PC-9 (cell line): Measurements from ENCODE around the gene EHBP1L1.

Experiments
- EZH2 ChIP-seq: fragments of 200-600 bp; sonication (generic); IDR thresholded peaks from 2 replicates; pipeline ENCODE4 v1.8.0; 2017; ENCODE audit warnings: antibody characterized with exemption, low read depth
- TF ChIP-seq, protein P1 (sequence below): fragments of 200-600 bp; sonication (generic); conservative IDR thresholded peaks from 2 replicates; pipeline ENCODE4 v1.6.1; 2017; ENCODE audit warnings: mixed run types, antibody characterized with exemption, mild to moderate bottlenecking, moderate library complexity

DNA sequence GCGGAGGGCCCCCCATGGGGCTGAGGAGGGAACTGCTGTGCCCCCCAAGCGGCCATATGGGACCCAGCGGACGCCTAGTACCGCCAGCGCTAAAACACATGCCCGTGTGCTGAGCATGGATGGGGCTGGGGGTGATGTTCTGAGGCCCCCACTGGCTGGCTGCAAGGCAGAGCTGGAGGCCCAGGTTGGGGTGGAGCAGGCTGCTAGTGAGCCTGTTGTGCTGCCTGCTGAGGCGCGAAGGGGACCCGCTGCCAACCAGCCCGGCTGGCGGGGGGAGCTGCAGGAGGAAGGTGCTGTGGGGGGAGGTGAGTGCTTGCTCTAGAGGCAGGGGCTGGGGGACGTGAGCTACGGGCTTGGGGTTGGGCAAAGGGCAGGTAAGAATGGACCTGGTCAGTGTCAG, 42.9 kb downstream of the EHBP1L1 start:
- TF ChIP-seq, protein P1, sequence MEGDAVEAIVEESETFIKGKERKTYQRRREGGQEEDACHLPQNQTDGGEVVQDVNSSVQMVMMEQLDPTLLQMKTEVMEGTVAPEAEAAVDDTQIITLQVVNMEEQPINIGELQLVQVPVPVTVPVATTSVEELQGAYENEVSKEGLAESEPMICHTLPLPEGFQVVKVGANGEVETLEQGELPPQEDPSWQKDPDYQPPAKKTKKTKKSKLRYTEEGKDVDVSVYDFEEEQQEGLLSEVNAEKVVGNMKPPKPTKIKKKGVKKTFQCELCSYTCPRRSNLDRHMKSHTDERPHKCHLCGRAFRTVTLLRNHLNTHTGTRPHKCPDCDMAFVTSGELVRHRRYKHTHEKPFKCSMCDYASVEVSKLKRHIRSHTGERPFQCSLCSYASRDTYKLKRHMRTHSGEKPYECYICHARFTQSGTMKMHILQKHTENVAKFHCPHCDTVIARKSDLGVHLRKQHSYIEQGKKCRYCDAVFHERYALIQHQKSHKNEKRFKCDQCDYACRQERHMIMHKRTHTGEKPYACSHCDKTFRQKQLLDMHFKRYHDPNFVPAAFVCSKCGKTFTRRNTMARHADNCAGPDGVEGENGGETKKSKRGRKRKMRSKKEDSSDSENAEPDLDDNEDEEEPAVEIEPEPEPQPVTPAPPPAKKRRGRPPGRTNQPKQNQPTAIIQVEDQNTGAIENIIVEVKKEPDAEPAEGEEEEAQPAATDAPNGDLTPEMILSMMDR = no peak
- no peak for TF ChIP-seq EZH2
